Measurements from ENCODE around the gene CD247.

- TF ChIP-seq, protein P1, sequence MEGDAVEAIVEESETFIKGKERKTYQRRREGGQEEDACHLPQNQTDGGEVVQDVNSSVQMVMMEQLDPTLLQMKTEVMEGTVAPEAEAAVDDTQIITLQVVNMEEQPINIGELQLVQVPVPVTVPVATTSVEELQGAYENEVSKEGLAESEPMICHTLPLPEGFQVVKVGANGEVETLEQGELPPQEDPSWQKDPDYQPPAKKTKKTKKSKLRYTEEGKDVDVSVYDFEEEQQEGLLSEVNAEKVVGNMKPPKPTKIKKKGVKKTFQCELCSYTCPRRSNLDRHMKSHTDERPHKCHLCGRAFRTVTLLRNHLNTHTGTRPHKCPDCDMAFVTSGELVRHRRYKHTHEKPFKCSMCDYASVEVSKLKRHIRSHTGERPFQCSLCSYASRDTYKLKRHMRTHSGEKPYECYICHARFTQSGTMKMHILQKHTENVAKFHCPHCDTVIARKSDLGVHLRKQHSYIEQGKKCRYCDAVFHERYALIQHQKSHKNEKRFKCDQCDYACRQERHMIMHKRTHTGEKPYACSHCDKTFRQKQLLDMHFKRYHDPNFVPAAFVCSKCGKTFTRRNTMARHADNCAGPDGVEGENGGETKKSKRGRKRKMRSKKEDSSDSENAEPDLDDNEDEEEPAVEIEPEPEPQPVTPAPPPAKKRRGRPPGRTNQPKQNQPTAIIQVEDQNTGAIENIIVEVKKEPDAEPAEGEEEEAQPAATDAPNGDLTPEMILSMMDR (IDR thresholded peaks at IDR 0.05) = no peak
- no peak for TF ChIP-seq POLR2A (IDR thresholded peaks at IDR 0.05)
Measured at GRCh38 chr1:167439301-167439988, 78.9 kb downstream of the CD247 start.

Data from testis (tissue), 2 donors.